Left renal pelvis (tissue), 4 donors: ENCODE data around the gene EFNA2. TPM values are rescaled to one million over a fixed set of nuclear protein-coding genes. Genes with fewer than 3 reads are reported as not detected.
A peak's percentile ranks its signal among the peaks of the same experiment; 100 is the strongest.

Experiments used
- DNase-seq, 4 donors: peaks; one replicate each; pipeline ENCODE4 v3.0.0-alpha.2; 2013; ENCODE audit warnings: low read depth in 4 of 4, low spot score in 3 of 4
- polyA plus RNA-seq, 4 donors: library from polyadenylated mRNA; unstranded; fragments of 120-200 nt; gene quantifications; one replicate each; pipeline ENCODE4 v1.2.1, GENCODE V29; 2013; ENCODE audit not compliant: insufficient read length in 4 of 4

EFNA2 gene
- polyA plus RNA-seq, 4 donors = 1.8 to 4.6 (median 3.1) TPM

DNA sequence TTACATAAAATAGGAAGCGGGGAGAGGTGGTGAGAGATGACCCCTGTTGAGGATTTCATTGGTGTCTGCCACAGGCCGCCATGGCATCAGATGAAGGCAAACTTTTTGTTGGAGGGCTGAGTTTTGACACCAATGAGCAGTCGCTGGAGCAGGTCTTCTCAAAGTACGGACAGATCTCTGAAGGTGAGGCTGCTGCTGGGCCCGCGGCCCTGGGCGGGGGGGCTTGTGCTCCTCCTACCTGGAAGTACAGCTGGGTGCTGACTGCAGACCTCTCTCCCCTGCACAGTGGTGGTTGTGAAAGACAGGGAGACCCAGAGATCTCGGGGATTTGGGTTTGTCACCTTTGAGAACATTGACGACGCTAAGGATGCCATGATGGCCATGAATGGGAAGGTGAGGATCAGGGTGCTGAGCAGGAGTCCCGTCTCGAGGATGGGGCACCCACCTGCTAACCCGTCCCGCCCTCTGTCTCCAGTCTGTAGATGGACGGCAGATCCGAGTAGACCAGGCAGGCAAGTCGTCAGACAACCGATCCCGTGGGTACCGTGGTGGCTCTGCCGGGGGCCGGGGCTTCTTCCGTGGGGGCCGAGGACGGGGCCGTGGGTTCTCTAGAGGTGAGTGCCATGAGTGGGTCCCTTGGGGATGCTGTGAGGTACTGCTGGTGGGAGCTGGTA is 14.7 kb upstream of the EFNA2 start:
- DNase-seq = no peak

DNA sequence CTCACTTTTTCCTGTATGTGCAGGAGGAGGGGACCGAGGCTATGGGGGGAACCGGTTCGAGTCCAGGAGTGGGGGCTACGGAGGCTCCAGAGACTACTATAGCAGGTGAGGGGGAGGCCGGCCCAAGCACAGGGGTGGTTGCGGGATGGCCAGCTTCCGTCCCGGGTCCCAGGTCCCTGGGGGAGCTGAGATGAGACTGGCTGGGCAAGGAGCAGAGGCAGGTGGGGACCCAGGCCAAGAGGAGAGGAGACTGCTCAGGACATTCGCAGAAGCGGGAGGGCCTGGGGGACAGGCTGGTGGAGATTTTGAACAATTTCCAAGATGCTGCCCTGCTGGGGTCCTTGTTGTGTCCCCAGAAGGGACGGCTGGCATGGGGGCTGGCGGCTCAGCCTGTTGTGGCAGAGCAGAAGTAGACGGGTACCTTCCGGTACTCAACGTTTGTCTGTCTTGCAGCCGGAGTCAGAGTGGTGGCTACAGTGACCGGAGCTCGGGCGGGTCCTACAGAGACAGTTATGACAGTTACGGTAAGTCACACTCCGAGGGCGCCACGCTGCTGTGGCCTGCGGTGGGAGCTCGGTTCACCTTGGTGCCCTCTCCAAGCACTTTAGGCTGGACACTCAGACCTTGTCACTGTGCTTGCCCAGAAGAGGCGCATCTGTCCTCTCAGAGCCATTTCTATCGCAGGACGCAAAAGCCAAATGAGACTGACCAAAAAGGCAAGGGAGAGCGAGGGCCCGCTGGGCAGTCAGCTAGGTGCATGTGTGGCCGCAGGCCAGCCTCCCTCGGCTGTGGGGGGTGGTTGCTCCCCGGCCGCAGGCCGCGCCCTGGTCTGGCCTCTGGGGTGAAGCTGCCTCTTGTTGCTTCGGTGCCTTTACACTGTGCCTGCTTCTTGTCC is 13.9 kb upstream of the EFNA2 start:
- no peak for DNase-seq

GRCh38 chr19:1272423-1273262 is 13.0 kb upstream of the EFNA2 start:
- DNase-seq = no peak

GRCh38 chr19:1273263-1274041 is 12.2 kb upstream of the EFNA2 start:
- no peak for DNase-seq

DNA sequence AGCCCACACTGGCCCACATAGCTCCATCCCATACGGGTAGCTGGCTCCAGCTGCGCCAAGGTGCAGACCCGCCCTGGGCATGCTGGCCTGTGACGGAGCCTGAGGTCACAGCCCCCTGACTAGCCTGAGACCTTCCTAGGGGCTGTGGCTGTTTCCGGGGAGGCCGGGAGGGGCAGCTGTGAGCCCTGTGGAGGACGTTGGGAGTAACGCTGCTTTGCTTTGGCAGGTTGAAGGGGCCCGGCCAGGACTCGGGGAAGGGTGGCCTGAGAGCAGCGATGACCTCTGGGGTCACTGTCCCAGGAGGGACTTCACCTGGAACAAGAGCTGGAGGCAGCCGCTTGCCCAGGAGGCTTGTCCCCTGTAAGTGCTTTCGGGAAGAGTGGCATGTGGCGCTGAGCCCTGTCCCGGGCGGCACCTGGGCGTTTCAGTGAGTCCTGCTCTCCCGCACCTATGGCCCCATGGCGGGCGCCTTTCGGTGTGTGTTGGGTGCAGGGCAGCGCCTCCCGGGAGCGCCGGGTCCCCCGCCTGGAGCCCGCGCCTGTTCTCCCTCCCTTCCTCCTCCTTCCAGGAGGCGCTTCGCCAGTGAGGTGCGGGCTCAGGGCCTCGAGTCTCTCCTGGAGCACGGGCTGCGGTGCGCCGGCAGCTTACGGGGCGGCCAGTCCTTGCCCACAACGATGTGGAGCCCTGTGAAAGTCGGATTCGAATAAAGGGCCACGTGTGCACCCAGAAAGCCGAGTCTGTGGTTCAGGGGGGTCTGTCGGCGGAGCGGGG is 11.4 kb upstream of the EFNA2 start:
- DNase-seq = no peak

DNA sequence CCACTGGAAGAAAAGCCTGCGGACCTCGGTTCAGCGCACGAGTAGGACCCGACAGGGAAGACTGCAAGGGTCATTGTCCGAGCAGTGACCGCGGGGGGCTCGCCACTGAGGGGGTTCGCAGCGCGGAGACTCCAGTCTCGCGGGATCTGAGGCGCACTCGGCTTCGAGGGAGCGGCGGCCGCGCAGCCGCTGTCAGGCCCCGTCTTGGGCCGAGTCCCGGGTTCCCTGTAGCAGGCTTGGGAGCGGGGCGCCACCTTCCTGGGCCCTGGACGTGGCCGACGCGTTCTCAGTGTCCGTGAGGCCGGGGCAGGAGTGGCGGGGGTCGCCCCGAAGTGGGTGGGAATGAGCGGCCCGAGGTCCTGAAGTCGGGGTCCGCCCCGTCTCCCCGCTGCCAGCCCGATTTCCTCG is 10.8 kb upstream of the EFNA2 start:
- no peak for DNase-seq

DNA sequence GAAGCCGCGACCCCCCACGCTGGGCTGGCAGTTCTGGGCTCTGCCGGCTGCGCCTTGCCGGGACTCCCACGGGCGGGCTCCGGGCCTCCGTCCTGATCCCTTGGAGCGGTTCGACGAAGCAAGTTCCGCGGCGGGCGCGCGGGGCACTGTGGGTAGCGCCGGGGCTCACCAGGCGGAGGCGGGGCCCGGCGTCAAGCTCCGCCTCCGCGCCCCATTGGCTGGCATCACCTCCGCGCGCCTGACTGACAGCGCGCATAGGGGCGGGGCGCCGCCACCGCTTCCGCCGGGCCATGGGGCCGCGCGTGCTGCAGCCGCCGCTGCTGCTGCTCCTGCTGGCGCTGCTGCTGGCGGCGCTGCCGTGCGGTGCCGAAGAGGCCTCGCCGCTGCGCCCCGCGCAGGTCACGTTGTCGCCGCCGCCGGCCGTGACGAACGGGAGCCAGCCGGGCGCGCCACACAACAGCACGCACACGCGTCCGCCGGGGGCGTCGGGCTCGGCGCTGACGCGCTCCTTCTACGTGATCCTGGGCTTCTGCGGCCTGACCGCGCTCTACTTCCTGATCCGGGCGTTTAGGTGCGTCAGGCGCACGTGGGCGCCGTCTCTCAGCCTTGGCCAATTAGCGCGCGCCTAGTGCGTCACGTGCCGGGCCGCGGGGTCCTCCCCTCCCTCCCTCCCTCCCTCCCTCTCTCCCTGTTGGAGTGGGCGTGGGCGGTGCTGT is 10.3 kb upstream of the EFNA2 start, which contains the start of gene FAM174C:
TSS of gene FAM174C (plus strand) at position 271 of the 716 bp plus-strand sequence. CDS start at position 291, 20 bp downstream.
- DNase-seq = peak; percentile 82 to 92 (median 90)

DNA sequence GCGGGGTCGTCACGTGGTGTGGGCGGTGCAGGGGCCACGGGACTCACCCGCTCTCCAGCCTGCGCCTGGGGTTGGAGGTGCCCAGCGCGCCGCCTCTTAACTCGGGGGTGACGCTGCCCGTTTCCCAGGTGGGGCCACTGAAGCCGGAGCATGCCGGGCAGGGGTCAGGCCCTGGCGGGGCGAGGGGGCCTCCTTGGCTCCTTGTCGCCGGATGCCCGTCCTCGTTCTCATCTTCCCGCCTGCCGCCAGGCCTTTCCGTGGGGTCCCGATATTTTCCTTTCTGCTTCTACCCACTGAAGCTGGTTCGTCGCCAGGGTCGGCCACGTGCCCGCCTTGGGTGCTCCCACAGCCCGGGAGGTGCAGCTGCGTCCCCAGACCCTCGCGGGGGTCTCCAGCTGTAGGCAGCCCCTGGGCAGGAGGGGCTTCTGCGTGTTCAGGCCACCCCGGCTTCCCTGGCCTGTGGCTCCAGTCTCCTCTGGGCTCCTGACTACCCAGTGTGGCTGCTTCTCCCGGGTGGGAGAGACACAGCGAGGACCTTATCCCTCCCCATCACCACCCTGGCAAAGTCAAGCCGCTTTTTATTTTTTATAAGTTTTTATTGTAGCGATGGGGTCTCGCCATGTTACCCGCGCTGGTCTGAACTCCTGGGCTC is 9.6 kb upstream of the EFNA2 start:
- DNase-seq = no peak

DNA sequence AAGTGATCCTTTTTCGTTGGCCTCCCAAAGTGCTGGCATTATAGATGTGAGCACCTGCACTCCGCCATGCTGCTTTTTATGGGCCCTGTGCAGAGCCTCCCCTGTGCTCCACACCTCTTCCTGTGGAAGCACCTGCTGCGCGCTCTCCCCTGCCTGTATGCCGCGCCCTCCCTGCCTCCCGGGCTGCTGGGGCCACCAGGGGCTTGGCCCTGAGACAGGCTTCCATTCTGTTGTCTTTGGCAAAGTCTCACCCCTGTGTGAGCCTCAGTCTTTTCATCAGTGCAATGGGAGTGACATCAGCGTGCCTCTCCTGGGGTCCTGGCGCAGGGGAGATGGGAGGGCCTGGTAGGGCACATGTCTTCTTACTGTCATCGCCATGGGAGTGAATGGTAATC is 9.0 kb upstream of the EFNA2 start:
- no peak for DNase-seq

GRCh38 chr19:1277061-1277460 is 8.6 kb upstream of the EFNA2 start:
- DNase-seq = no peak

- no peak for DNase-seq
These were observed 7.6 kb upstream of the EFNA2 start for GRCh38 chr19:1278074-1278473.

- no peak for DNase-seq
These were observed 6.7 kb upstream of the EFNA2 start for GRCh38 chr19:1278713-1279660.

GRCh38 chr19:1279782-1280341 is 5.8 kb upstream of the EFNA2 start:
- no peak for DNase-seq

GRCh38 chr19:1280636-1281568 is 4.8 kb upstream of the EFNA2 start:
- no peak for DNase-seq

GRCh38 chr19:1281569-1282287 is 3.9 kb upstream of the EFNA2 start:
- DNase-seq = no peak
